Breast epithelium (tissue), 4 donors: ENCODE measurements around the gene NAA30. TPM values are rescaled to one million over a fixed set of nuclear protein-coding genes. Genes with fewer than 3 reads are reported as not detected.

ENCODE experiments used
- DNase-seq, 2 donors: peaks; one replicate each; pipeline ENCODE4 v3.0.0-alpha.2; 2019; ENCODE audit warnings: low spot score in 2 of 2
- H3K27ac ChIP-seq, 2 donors: fragments of 200-600 bp; sonication (generic) in 1 of 2; one replicate each; pipeline ENCODE4 v1.5.1; 2016 to 2019; ENCODE audit warnings: mild to moderate bottlenecking in 1 of 2
- H3K27me3 ChIP-seq, 2 donors: fragments of 200-600 bp; sonication (generic) in 1 of 2; one replicate each; pipeline versions ENCODE4 v1.5.1 to v1.6.0; 2017 to 2019; ENCODE audit warnings: control low read depth in 1 of 2, mild to moderate bottlenecking in 1 of 2
- H3K36me3 ChIP-seq: fragments of 200-600 bp; one replicate; pipeline ENCODE4 v1.5.1; 2019
- H3K4me1 ChIP-seq, 2 donors: fragments of 200-600 bp; sonication (generic); one replicate each; pipeline ENCODE4 v1.5.1; 2016 to 2019; ENCODE audit warnings: control low read depth in 1 of 2
- H3K4me3 ChIP-seq, 3 donors: fragments of 200-600 bp; sonication (generic); 1 replicate in 2 of 3; 2 replicates in 1 of 3; pipeline ENCODE4 v1.5.1; 2016 to 2019; ENCODE audit warnings: mild to moderate bottlenecking in 3 of 3, moderate library complexity in 2 of 3
- H3K9me3 ChIP-seq, 2 donors: fragments of 200-600 bp; sonication (generic) in 1 of 2; one replicate each; pipeline ENCODE4 v1.5.1; 2016 to 2019; ENCODE audit warnings: control low read depth in 1 of 2
- CTCF ChIP-seq, 3 donors: fragments of 450-650 bp; IDR thresholded peaks; one replicate each; pipeline ENCODE4 v1.5.1; 2016 to 2017; ENCODE audit warnings: antibody characterized with exemption in 3 of 3, mild to moderate bottlenecking in 3 of 3, moderate library complexity in 3 of 3
- POLR2A ChIP-seq: fragments of 450-650 bp; IDR thresholded peaks from one replicate; pipeline ENCODE4 v1.6.1; 2016; ENCODE audit warnings: antibody characterized with exemption, mild to moderate bottlenecking, moderate library complexity
- POLR2AphosphoS5 ChIP-seq, 3 donors: sonication (generic); formaldehyde crosslinking; IDR thresholded peaks; one replicate each; pipeline ENCODE4 v1.6.1; 2017; ENCODE audit warnings: antibody characterized with exemption in 3 of 3
- intact Hi-C: fragments of 100-400 bp; cut with DNase I; formaldehyde crosslinking; loops from one replicate; pipeline ENCODE4 v1.15.1; 2023; ENCODE audit warnings: low total_unique reads
- total RNA-seq, 3 donors: library from RNA; depleted of rRNA; stranded (reverse); fragments of >200 nt; gene quantifications; one replicate each; pipeline ENCODE4 v1.1.0, GENCODE V29; 2016

The NAA30 gene
- total RNA-seq, 3 donors from 2014 or later, result 15.1 to 24.1 (median 17.3) TPM

GRCh38 chr14:57420033-57420432 lies 29.6 kb downstream of the NAA30 start:
- Histone ChIP-seq H3K27me3 (no peaks in the 10 kb centered on the region), H3K4me3 (no peak overlapping the region), H3K4me1 (no peaks in the 10 kb centered on the region), H3K27ac (no peak overlapping the region), H3K9me3 (no peaks in the 10 kb centered on the region), H3K36me3 (no peaks in the 10 kb centered on the region)
- TF ChIP-seq CTCF (IDR thresholded peaks at IDR 0.05) (no peak), POLR2AphosphoS5 (IDR thresholded peaks at IDR 0.05) (no peak), POLR2A (no peak)
- no peak for DNase-seq
- intact Hi-C loops, result no loop called here

GRCh38 chr14:57420986-57421385 lies 30.6 kb downstream of the NAA30 start:
- no peaks in the 10 kb centered on the region for H3K4me1 ChIP-seq
- intact Hi-C loops, result no loop called here

GRCh38 chr14:57435923-57436322 lies 45.5 kb downstream of the NAA30 start:
- Histone ChIP-seq H3K27me3 (no peaks in the 10 kb centered on the region), H3K4me1 (no peaks in the 10 kb centered on the region), H3K27ac (no peak overlapping the region), H3K9me3 (peaks cover 0 to 4% of the 10 kb centered on the region in 2 donors), H3K36me3 (no peaks in the 10 kb centered on the region), H3K4me3 (no peak overlapping the region)
- no peak for DNase-seq
- intact Hi-C loops, result no loop called here
- TF ChIP-seq POLR2A, result no peak
- no peak for TF ChIP-seq POLR2AphosphoS5 (IDR thresholded peaks at IDR 0.05)

More at GRCh38 chr14:57420986-57421385, 30.6 kb downstream of the NAA30 start:
- Histone ChIP-seq H3K27me3 (no peaks in the 10 kb centered on the region), H3K36me3 (no peaks in the 10 kb centered on the region), H3K4me3 (no peak overlapping the region), H3K27ac (no peak overlapping the region), H3K9me3 (no peaks in the 10 kb centered on the region)
- DNase-seq, result no peak
- no peak for TF ChIP-seq CTCF (IDR thresholded peaks at IDR 0.05)
- no peak for TF ChIP-seq POLR2A
- TF ChIP-seq POLR2AphosphoS5 (IDR thresholded peaks at IDR 0.05), result no peak

GRCh38 chr14:57461777-57462320 lies 71.5 kb downstream of the NAA30 start:
- H3K36me3 ChIP-seq, result no peaks in the 10 kb centered on the region
- TF ChIP-seq CTCF (IDR thresholded peaks at IDR 0.05) (no peak), POLR2A (no peak), POLR2AphosphoS5 (IDR thresholded peaks at IDR 0.05) (no peak)
- intact Hi-C loops, result no loop called here
- H3K27me3 ChIP-seq, result no peaks in the 10 kb centered on the region
- no peaks in the 10 kb centered on the region for H3K9me3 ChIP-seq
- DNase-seq, result no peak
- no peak overlapping the region for H3K4me3 ChIP-seq
- no peak overlapping the region for H3K27ac ChIP-seq
- H3K4me1 ChIP-seq, result no peaks in the 10 kb centered on the region

GRCh38 chr14:57462551-57462950 lies 72.2 kb downstream of the NAA30 start:
- H3K27ac ChIP-seq, result no peak overlapping the region
- no peaks in the 10 kb centered on the region for H3K9me3 ChIP-seq
- DNase-seq, result no peak
- H3K36me3 ChIP-seq, result no peaks in the 10 kb centered on the region
- H3K4me3 ChIP-seq, result no peak overlapping the region
- H3K4me1 ChIP-seq, result no peaks in the 10 kb centered on the region
- H3K27me3 ChIP-seq, result no peaks in the 10 kb centered on the region
- no peak for TF ChIP-seq CTCF (IDR thresholded peaks at IDR 0.05)
- TF ChIP-seq POLR2AphosphoS5 (IDR thresholded peaks at IDR 0.05), result no peak
- TF ChIP-seq POLR2A, result no peak
- intact Hi-C loops, result no loop called here
